Measurements from ENCODE around the gene UBE2L3.
"Not testable (repeated sequence)": the region's sequence is repeated elsewhere in the genome, so short reads cannot be mapped to it uniquely, and the experiment has no call there.

UBE2L3 gene

GRCh38 chr22:21594865-21595452, 27.4 kb downstream of the UBE2L3 start:
- H3K4me2 ChIP-seq (ENCODE audit: low read length) = no peak overlapping the region
- no peaks in the 10 kb centered on the region for H3K9me3 ChIP-seq (ENCODE audit: control insufficient read depth, low read length)
- H3K27ac ChIP-seq = no peak overlapping the region
- no peak overlapping the region for H2AFZ ChIP-seq
- H3K4me1 ChIP-seq = no peaks in the 10 kb centered on the region
- H3K79me2 ChIP-seq = peaks cover 28% of the 10 kb centered on the region
- no peaks in the 10 kb centered on the region for H3K36me3 ChIP-seq (ENCODE audit: control insufficient read depth, insufficient read depth, low read length)
- TF ChIP-seq, protein P1, sequence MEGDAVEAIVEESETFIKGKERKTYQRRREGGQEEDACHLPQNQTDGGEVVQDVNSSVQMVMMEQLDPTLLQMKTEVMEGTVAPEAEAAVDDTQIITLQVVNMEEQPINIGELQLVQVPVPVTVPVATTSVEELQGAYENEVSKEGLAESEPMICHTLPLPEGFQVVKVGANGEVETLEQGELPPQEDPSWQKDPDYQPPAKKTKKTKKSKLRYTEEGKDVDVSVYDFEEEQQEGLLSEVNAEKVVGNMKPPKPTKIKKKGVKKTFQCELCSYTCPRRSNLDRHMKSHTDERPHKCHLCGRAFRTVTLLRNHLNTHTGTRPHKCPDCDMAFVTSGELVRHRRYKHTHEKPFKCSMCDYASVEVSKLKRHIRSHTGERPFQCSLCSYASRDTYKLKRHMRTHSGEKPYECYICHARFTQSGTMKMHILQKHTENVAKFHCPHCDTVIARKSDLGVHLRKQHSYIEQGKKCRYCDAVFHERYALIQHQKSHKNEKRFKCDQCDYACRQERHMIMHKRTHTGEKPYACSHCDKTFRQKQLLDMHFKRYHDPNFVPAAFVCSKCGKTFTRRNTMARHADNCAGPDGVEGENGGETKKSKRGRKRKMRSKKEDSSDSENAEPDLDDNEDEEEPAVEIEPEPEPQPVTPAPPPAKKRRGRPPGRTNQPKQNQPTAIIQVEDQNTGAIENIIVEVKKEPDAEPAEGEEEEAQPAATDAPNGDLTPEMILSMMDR (IDR thresholded peaks at IDR 0.05) = no peak
- no peaks in the 10 kb centered on the region for H3K27me3 ChIP-seq (ENCODE audit: control insufficient read depth, insufficient read depth, low read length)
- no peak overlapping the region for H3K4me3 ChIP-seq (ENCODE audit: low read depth, low read length)
- H3K9ac ChIP-seq = no peak overlapping the region

DNA sequence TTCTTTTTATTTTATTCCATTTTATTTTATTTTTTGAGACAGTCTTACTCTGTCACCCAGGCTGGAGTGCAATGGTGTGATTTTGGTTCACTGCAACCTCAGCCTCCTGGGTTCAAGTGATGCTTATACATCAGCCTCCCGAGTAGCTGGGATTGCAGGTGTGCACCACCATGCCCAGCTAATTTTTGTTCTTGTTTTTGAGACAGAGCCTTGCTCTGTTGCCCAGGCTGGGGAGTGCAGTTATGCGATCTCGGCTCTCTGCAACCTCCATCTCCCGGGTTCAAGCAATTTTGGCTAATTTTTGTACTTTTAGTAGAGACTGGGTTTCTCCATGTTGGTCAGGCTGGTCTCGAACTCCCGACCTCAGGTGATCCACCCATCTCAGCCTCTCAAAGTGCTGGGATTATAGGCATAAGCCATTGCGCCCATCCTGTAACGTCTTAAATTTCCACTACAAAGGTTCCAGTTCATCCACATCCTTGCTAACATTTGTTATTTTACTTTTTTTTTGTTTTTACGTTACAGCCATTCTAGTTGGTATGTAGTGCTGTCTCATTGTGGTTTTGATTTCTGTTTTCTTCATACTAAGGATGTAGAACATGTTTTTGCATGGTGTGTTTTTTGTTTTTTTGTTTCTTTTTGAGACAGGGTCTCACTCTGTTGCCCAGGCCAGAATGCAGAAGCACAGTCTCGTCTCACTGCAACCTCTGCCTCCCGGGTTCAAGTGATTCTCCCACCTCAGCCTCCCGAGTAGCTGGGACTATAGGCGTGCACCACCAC, 29.0 kb downstream of the UBE2L3 start:
- not testable (repeated sequence) for H3K4me1 ChIP-seq; H3K27ac ChIP-seq; H2AFZ ChIP-seq; H3K9me3 ChIP-seq (ENCODE audit: control insufficient read depth, low read length); H3K4me2 ChIP-seq (ENCODE audit: low read length); H3K27me3 ChIP-seq (ENCODE audit: control insufficient read depth, insufficient read depth, low read length); H3K4me3 ChIP-seq (ENCODE audit: low read depth, low read length); H3K9ac ChIP-seq; H3K36me3 ChIP-seq (ENCODE audit: control insufficient read depth, insufficient read depth, low read length)
- peaks cover 24% of the 10 kb centered on the region for H3K79me2 ChIP-seq

DNA sequence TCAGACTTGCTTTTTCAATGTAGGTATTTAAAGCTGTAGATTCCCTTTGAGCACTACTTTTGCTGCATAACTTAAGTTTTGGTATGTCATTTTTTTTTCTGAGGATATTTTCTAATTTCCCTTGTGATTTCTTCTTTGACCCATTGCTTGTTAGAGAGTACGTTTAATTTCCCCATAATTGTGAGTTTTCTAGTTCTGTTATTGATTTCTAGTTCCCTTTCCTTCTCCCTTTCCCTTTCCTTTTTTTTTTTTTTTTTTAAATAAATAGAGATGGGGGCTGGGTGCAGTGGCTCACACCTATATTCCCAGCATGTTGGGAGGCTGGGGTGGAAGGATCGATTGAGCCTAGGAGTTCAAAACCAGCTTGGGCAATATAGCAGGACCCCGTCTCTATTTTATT, 30.8 kb downstream of the UBE2L3 start:
- Histone ChIP-seq H3K9ac (no peak overlapping the region), H3K79me2 (peaks cover 34% of the 10 kb centered on the region), H3K27ac (no peak overlapping the region), H3K4me2 (ENCODE audit: low read length) (no peak overlapping the region), H3K36me3 (ENCODE audit: control insufficient read depth, insufficient read depth, low read length) (no peaks in the 10 kb centered on the region), H3K4me1 (no peaks in the 10 kb centered on the region), H3K9me3 (ENCODE audit: control insufficient read depth, low read length) (no peaks in the 10 kb centered on the region), H2AFZ (no peak overlapping the region), H3K27me3 (ENCODE audit: control insufficient read depth, insufficient read depth, low read length) (no peaks in the 10 kb centered on the region), H3K4me3 (ENCODE audit: low read depth, low read length) (no peak overlapping the region)
- TF ChIP-seq, protein P1 (IDR thresholded peaks at IDR 0.05) = no peak

DNA sequence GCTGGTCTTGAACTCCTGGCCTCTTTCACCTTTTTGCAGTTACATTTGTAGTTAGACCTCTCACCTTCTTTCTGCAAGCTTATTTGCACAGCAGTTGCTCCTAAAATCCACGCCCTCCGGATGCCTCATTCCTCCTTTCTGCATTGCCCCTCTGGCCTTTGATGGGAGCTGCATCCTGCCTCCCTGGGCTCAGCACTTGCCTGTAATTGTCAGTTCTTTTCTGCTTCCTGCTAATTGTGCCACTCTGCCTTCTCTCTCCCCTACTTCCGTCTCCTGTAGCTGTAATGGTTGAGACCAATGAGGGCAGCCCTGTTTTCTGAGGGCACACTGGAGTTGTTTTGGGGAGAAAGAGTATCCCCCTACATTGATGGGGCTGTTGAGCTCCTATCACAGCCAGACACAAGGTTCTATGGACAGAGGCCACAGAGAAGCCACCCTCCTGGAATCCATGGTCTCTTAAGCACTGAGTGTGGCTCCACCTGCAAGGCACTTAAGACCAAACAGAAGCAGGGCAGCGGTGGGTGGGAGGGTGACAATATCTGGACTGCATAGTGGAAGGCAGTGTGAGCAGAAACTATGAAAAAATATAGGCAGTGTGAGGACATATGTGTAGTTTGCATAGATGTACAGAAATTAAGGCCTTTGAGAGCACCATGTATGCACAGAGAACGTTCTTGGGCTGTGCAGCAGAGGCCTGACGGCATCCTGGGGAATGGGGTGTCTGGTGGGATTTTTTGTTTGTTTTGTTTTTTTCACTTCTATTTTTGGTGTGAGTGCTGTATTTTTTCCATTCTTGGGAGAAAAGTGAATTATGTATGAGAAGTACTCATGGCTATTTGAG, 31.8 kb downstream of the UBE2L3 start:
- no peak overlapping the region for H3K4me3 ChIP-seq (ENCODE audit: low read depth, low read length)
- no peak overlapping the region for H2AFZ ChIP-seq
- no peaks in the 10 kb centered on the region for H3K9me3 ChIP-seq (ENCODE audit: control insufficient read depth, low read length)
- no peak overlapping the region for H3K27ac ChIP-seq
- H3K27me3 ChIP-seq (ENCODE audit: control insufficient read depth, insufficient read depth, low read length) = no peaks in the 10 kb centered on the region
- no peak overlapping the region for H3K9ac ChIP-seq
- peaks cover 34% of the 10 kb centered on the region for H3K79me2 ChIP-seq
- no peak overlapping the region for H3K4me2 ChIP-seq (ENCODE audit: low read length)
- TF ChIP-seq, protein P1 (IDR thresholded peaks at IDR 0.05) = no peak
- H3K36me3 ChIP-seq (ENCODE audit: control insufficient read depth, insufficient read depth, low read length) = no peaks in the 10 kb centered on the region
- H3K4me1 ChIP-seq = no peaks in the 10 kb centered on the region

DNA sequence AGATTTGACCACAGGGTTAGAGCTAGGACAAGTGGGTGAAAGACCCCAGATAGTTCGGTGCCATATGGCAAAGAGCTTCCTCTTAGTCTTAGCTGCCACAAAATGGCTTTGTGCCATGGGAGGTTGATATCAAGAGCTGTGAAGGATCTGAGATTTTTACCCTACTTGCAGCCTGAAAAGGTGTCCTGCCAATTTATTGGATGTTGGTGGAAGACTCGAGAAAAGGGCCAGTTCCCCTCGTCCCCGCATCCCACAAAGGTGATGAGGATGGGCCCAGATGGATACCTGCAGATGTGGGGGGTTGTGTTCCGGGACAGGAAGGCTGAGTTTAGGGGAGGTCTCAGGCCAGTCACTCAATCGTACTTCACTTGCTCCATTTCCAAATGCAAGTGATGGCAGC, 35.1 kb downstream of the UBE2L3 start:
- no peak overlapping the region for H2AFZ ChIP-seq
- TF ChIP-seq, protein P1 (IDR thresholded peaks at IDR 0.05) = no peak

More for the DNA sequence above, 35.1 kb downstream of the UBE2L3 start:
- Histone ChIP-seq H3K36me3 (ENCODE audit: control insufficient read depth, insufficient read depth, low read length) (no peaks in the 10 kb centered on the region), H3K4me3 (ENCODE audit: low read depth, low read length) (no peak overlapping the region), H3K4me2 (ENCODE audit: low read length) (no peak overlapping the region), H3K4me1 (no peaks in the 10 kb centered on the region), H3K9me3 (ENCODE audit: control insufficient read depth, low read length) (no peaks in the 10 kb centered on the region), H3K27ac (no peak overlapping the region), H3K27me3 (ENCODE audit: control insufficient read depth, insufficient read depth, low read length) (no peaks in the 10 kb centered on the region), H3K9ac (no peak overlapping the region), H3K79me2 (peaks cover 43% of the 10 kb centered on the region)
